SK-N-MC (cell line): Measurements from ENCODE around the gene SPNS3.
A peak's percentile ranks its signal among the peaks of the same experiment; 100 is the strongest.

Source experiments
- DNase-seq: peaks from one replicate; pipeline ENCODE4 v3.0.0-alpha.2; 2011; ENCODE audit warnings: low read depth, low spot score
- H3K27ac ChIP-seq: fragments of 200-600 bp; sonication (generic); 2 replicates; pipeline ENCODE4 v1.5.1; 2016; ENCODE audit warnings: mixed run types
- H3K36me3 ChIP-seq: fragments of 200-600 bp; sonication (generic); 2 replicates; pipeline ENCODE4 v1.6.1; 2017; ENCODE audit warnings: antibody characterized with exemption, low read length, mixed read lengths; ENCODE audit not compliant: insufficient read depth
- H3K4me3 ChIP-seq: fragments of 200-600 bp; sonication (generic); 2 replicates; pipeline ENCODE4 v1.5.1; 2016
- H3K9ac ChIP-seq: fragments of 200-600 bp; sonication (generic); 2 replicates; pipeline ENCODE4 v1.8.0; 2017; ENCODE audit warnings: mixed run types, mixed read lengths; ENCODE audit not compliant: insufficient read length
- H3K9me3 ChIP-seq: fragments of 200-600 bp; sonication (generic); 2 replicates; pipeline ENCODE4 v1.6.1; 2017; ENCODE audit warnings: low read depth, mild to moderate bottlenecking, antibody characterized with exemption, low read length, moderate library complexity, mixed read lengths
- EZH2 ChIP-seq: fragments of 200-600 bp; sonication (generic); IDR thresholded peaks from one replicate; pipeline ENCODE4 v1.6.1; 2017; ENCODE audit warnings: antibody characterized with exemption
- FOXP2 ChIP-seq: optimal IDR thresholded peaks from 2 replicates; pipeline ENCODE3; 2011; ENCODE audit warnings: mild to moderate bottlenecking, moderate library complexity; ENCODE audit not compliant: insufficient read depth; ENCODE audit errors: extremely low read length, control extremely low read depth
- POLR2AphosphoS5 ChIP-seq: IDR thresholded peaks from 2 replicates; pipeline ENCODE4 v1.6.1; 2012; ENCODE audit warnings: mild to moderate bottlenecking, low read depth, low read length, borderline replicate concordance

The SPNS3 gene

GRCh38 chr17:4490109-4490591 lies 56.4 kb downstream of the SPNS3 start:
- no peak overlapping the region for H3K9ac ChIP-seq
- TF ChIP-seq EZH2 (no peak), POLR2AphosphoS5 (no peak), FOXP2 (no peak)
- H3K4me3 ChIP-seq, result no peak overlapping the region
- no peaks in the 10 kb centered on the region for H3K36me3 ChIP-seq
- H3K27ac ChIP-seq, result no peak overlapping the region
- DNase-seq, result no peak
- H3K9me3 ChIP-seq, result no peaks in the 10 kb centered on the region

GRCh38 chr17:4490637-4491061 lies 56.9 kb downstream of the SPNS3 start:
- no peaks in the 10 kb centered on the region for H3K36me3 ChIP-seq
- no peak overlapping the region for H3K4me3 ChIP-seq
- H3K9ac ChIP-seq, result no peak overlapping the region
- no peaks in the 10 kb centered on the region for H3K9me3 ChIP-seq
- DNase-seq, result no peak
- no peak overlapping the region for H3K27ac ChIP-seq
- TF ChIP-seq POLR2AphosphoS5, result no peak

- no peak for TF ChIP-seq POLR2AphosphoS5
- TF ChIP-seq FOXP2, result no peak
- no peak for TF ChIP-seq EZH2
- H3K9me3 ChIP-seq, result no peaks in the 10 kb centered on the region
- no peak overlapping the region for H3K27ac ChIP-seq
- H3K4me3 ChIP-seq, result no peak overlapping the region
- no peak overlapping the region for H3K9ac ChIP-seq
- DNase-seq, result no peak
- no peaks in the 10 kb centered on the region for H3K36me3 ChIP-seq
Observed at GRCh38 chr17:4492721-4493561, 59.2 kb downstream of the SPNS3 start.

GRCh38 chr17:4497101-4497824 lies 63.5 kb downstream of the SPNS3 start:
- H3K27ac ChIP-seq, result no peak overlapping the region

GRCh38 chr17:4498461-4499397 lies 65.0 kb downstream of the SPNS3 start, which contains the start of gene SPNS2:
Gene SPNS2 (plus strand): TSS chr17:4498881. CDS start chr17:4499048, 167 bp downstream.
- H3K9me3 ChIP-seq, result no peaks in the 10 kb centered on the region
- no peaks in the 10 kb centered on the region for H3K36me3 ChIP-seq
- H3K27ac ChIP-seq, result no peak within 1 kb of the TSS
- no peak within 1 kb of the TSS for H3K9ac ChIP-seq
- TF ChIP-seq FOXP2 (no peak), POLR2AphosphoS5 (no peak), EZH2 (no peak)
- DNase-seq, result no peak
- H3K4me3 ChIP-seq, result peak within 1 kb of the TSS; percentile 63

More at GRCh38 chr17:4497101-4497824, 63.5 kb downstream of the SPNS3 start:
- Histone ChIP-seq H3K36me3 (no peaks in the 10 kb centered on the region), H3K4me3 (no peak overlapping the region), H3K9ac (no peak overlapping the region), H3K9me3 (no peaks in the 10 kb centered on the region)
- no peak for TF ChIP-seq EZH2
- no peak for TF ChIP-seq FOXP2
- no peak for TF ChIP-seq POLR2AphosphoS5
- DNase-seq, result no peak

- TF ChIP-seq EZH2 (no peak), POLR2AphosphoS5 (no peak), FOXP2 (no peak)
- H3K9ac ChIP-seq, result no peak overlapping the region
- no peak overlapping the region for H3K27ac ChIP-seq
- no peak overlapping the region; the same call in 1 of the 2 replicates for H3K4me3 ChIP-seq
- no peaks in the 10 kb centered on the region for H3K36me3 ChIP-seq
- no peak for DNase-seq
- no peaks in the 10 kb centered on the region for H3K9me3 ChIP-seq
Observed at GRCh38 chr17:4499431-4500190, 65.9 kb downstream of the SPNS3 start.

GRCh38 chr17:4500191-4500571 lies 66.4 kb downstream of the SPNS3 start:
- H3K9me3 ChIP-seq, result no peaks in the 10 kb centered on the region
- TF ChIP-seq EZH2, result no peak
- no peak for TF ChIP-seq FOXP2
- TF ChIP-seq POLR2AphosphoS5, result no peak

More at GRCh38 chr17:4500191-4500571, 66.4 kb downstream of the SPNS3 start:
- H3K27ac ChIP-seq, result no peak overlapping the region
- no peak overlapping the region for H3K9ac ChIP-seq
- no peak overlapping the region for H3K4me3 ChIP-seq
- DNase-seq, result no peak
- no peaks in the 10 kb centered on the region for H3K36me3 ChIP-seq
